SK-N-SH (cell line): ENCODE measurements around the gene DNAH1.

Source experiments
- CTCF ChIP-seq: fragments of 200-600 bp; sonication (generic); IDR thresholded peaks from 2 replicates; pipeline ENCODE4 v1.6.1; 2017; ENCODE audit warnings: antibody characterized with exemption, mild to moderate bottlenecking, moderate library complexity
- EP300 ChIP-seq, 2 experiments: IDR thresholded peaks; 2 replicates each; pipeline versions ENCODE4 v1.4.0 to v1.6.1; 2012; ENCODE audit warnings: borderline replicate concordance in 1 of 2, low read depth in 1 of 2, low read length in 1 of 2
- EZH2phosphoT487 ChIP-seq: fragments of 200-600 bp; sonication (generic); IDR thresholded peaks from 2 replicates; pipeline ENCODE4 v1.6.1; 2017; ENCODE audit warnings: low read depth, mixed run types, mild to moderate bottlenecking, antibody characterized with exemption, moderate library complexity, borderline replicate concordance
- FOXM1 ChIP-seq: IDR thresholded peaks from 2 replicates; pipeline ENCODE4 v1.4.0; 2012; ENCODE audit warnings: low read depth, mild to moderate bottlenecking
- GABPA ChIP-seq: IDR thresholded peaks from 2 replicates; pipeline ENCODE4 v1.4.0; 2012; ENCODE audit warnings: low read depth, mild to moderate bottlenecking
- IRF3 ChIP-seq: fragments of 150-350 bp; IDR thresholded peaks from 2 replicates; pipeline ENCODE4 v1.6.1; 2016; ENCODE audit warnings: mild to moderate bottlenecking, low read depth, low read length
- JUND ChIP-seq: IDR thresholded peaks from 2 replicates; pipeline ENCODE4 v1.4.0; 2012
- MAX ChIP-seq: IDR thresholded peaks from 2 replicates; pipeline ENCODE4 v1.4.0; 2012; ENCODE audit warnings: low read depth
- POLR2AphosphoS5 ChIP-seq: IDR thresholded peaks from 2 replicates; pipeline ENCODE4 v1.6.1; 2012; ENCODE audit warnings: low read depth, low read length
- REST ChIP-seq: IDR thresholded peaks from 2 replicates; pipeline ENCODE4 v1.6.1; 2012; ENCODE audit warnings: mild to moderate bottlenecking, low read depth, low read length, moderate library complexity
- TAF1 ChIP-seq: IDR thresholded peaks from 2 replicates; pipeline ENCODE4 v1.6.1; 2012; ENCODE audit warnings: low read depth, mild to moderate bottlenecking, low read length, moderate library complexity, borderline replicate concordance
- USF1 ChIP-seq: IDR thresholded peaks from 2 replicates; pipeline ENCODE4 v1.4.0; 2012; ENCODE audit warnings: low read depth, borderline replicate concordance
- ZBTB33 ChIP-seq: IDR thresholded peaks from 2 replicates; pipeline ENCODE4 v1.4.0; 2012; ENCODE audit warnings: low read depth, borderline replicate concordance

GRCh38 chr3:52408466-52408865 is 92.3 kb downstream of the DNAH1 start:
- TF ChIP-seq CTCF (no peak), EP300 (IDR thresholded peaks at IDR 0.05; ENCODE audit: borderline replicate concordance in 1 of 2, low read depth in 1 of 2, low read length in 1 of 2) (no peak), USF1 (no peak), FOXM1 (no peak), EZH2phosphoT487 (no peak), ZBTB33 (no peak), GABPA (no peak), IRF3 (no peak), REST (no peak), MAX (no peak), JUND (no peak), POLR2AphosphoS5 (no peak), TAF1 (no peak)
